ENCODE data around the gene MBOAT1. TPM values are rescaled to one million over a fixed set of nuclear protein-coding genes. Genes with fewer than 3 reads are reported as not detected.
"Not testable (repeated sequence)": the region's sequence is repeated elsewhere in the genome, so short reads cannot be mapped to it uniquely, and the experiment has no call there.

Gene MBOAT1
- polyA plus RNA-seq, 3 donors: 6.8 to 59.1 (median 8.1) TPM

- H3K79me2 ChIP-seq (ENCODE audit: insufficient read depth, low read length): peaks cover 5% of the 10 kb centered on the region
- H3K4me3 Mint-ChIP-seq: no peak overlapping the region
- peaks cover 7% of the 10 kb centered on the region for H3K4me1 Mint-ChIP-seq
- H3K4me2 ChIP-seq (replicated peaks; ENCODE audit: extremely low read depth, low read length, poor library complexity, severe bottlenecking): no peak overlapping the region
- no peak overlapping the region for H2AFZ ChIP-seq (ENCODE audit: insufficient read depth, low read depth, low read length, poor library complexity, severe bottlenecking)
- intact Hi-C loops (cut with micrococcal nuclease): no loop called here
- H3K27me3 Mint-ChIP-seq (ENCODE audit: low read depth in 3 of 3): no peaks in the 10 kb centered on the region
- H3K36me3 ChIP-seq (replicated peaks in 1 of 2; ENCODE audit: control insufficient read depth in 1 of 2, insufficient read depth in 2 of 2, low read length in 2 of 2): peaks cover 36 to 75% of the 10 kb centered on the region in 2 donors
- H3K9me3 Mint-ChIP-seq: peaks cover 0 to 8% (median 5%) of the 10 kb centered on the region in 7 donors
- no peak overlapping the region for H3K9ac ChIP-seq (ENCODE audit: insufficient read depth, low read length, poor library complexity, severe bottlenecking)
- H3K4me1 ChIP-seq (ENCODE audit: control insufficient read depth in 1 of 2, insufficient read depth in 2 of 2, low read length in 2 of 2): peaks cover 7% of the 10 kb centered on the region in 2 donors
- H3K27ac ChIP-seq (ENCODE audit: low read depth in 1 of 2, low read length in 2 of 2): peak overlapping the region in 1 of 2 donors; percentile 4
- no peak overlapping the region for H3K4me3 ChIP-seq (replicated peaks in 1 of 3; ENCODE audit: low read depth in 2 of 3, low read length in 3 of 3)
- no peaks in the 10 kb centered on the region for H3K9me3 ChIP-seq (replicated peaks in 1 of 2; ENCODE audit: control insufficient read depth in 1 of 2, insufficient read depth in 1 of 2, low read length in 2 of 2)
- peak in 2 of 3 donors; percentile 15 to 22 for DNase-seq
- peaks cover 4% of the 10 kb centered on the region for H4K20me1 ChIP-seq (ENCODE audit: insufficient read depth, low read length)
- H3K27me3 ChIP-seq (ENCODE audit: control insufficient read depth in 2 of 2, insufficient read depth in 2 of 2, low read length in 2 of 2): no peaks in the 10 kb centered on the region
- H3K27ac Mint-ChIP-seq: peak overlapping the region in 5 of 7 donors; percentile 41 to 83 (median 58)
- H3K36me3 Mint-ChIP-seq: peaks cover 47 to 58% of the 10 kb centered on the region in 2 donors
- WGBS (ENCODE audit: insufficient coverage): 77% methylated on average over 2 of the region's 4 CpGs
- TF ChIP-seq CTCF (IDR thresholded peaks at IDR 0.05): no peak
These were observed 63.8 kb downstream of the MBOAT1 start for GRCh38 chr6:20148433-20148832.

- Mint-ChIP-seq H3K4me3 (no peak overlapping the region), H3K27ac (peak overlapping the region in 1 of 7 donors; percentile 67), H3K9me3 (peaks cover 0 to 8% (median 3%) of the 10 kb centered on the region in 7 donors), H3K4me1 (peaks cover 7% of the 10 kb centered on the region), H3K36me3 (peaks cover 55 to 64% of the 10 kb centered on the region in 2 donors), H3K27me3 (ENCODE audit: low read depth in 3 of 3) (no peaks in the 10 kb centered on the region)
- Histone ChIP-seq H3K9ac (ENCODE audit: insufficient read depth, low read length, poor library complexity, severe bottlenecking) (no peak overlapping the region), H3K4me2 (replicated peaks; ENCODE audit: extremely low read depth, low read length, poor library complexity, severe bottlenecking) (no peak overlapping the region), H3K4me1 (ENCODE audit: control insufficient read depth in 1 of 2, insufficient read depth in 2 of 2, low read length in 2 of 2) (peaks cover 7% of the 10 kb centered on the region in 2 donors), H4K20me1 (ENCODE audit: insufficient read depth, low read length) (no peaks in the 10 kb centered on the region), H2AFZ (ENCODE audit: insufficient read depth, low read depth, low read length, poor library complexity, severe bottlenecking) (no peak overlapping the region), H3K27me3 (ENCODE audit: control insufficient read depth in 2 of 2, insufficient read depth in 2 of 2, low read length in 2 of 2) (no peaks in the 10 kb centered on the region), H3K36me3 (replicated peaks in 1 of 2; ENCODE audit: control insufficient read depth in 1 of 2, insufficient read depth in 2 of 2, low read length in 2 of 2) (peaks cover 45 to 85% of the 10 kb centered on the region in 2 donors), H3K4me3 (replicated peaks in 1 of 3; ENCODE audit: low read depth in 2 of 3, low read length in 3 of 3) (no peak overlapping the region), H3K9me3 (replicated peaks in 1 of 2; ENCODE audit: control insufficient read depth in 1 of 2, insufficient read depth in 1 of 2, low read length in 2 of 2) (no peaks in the 10 kb centered on the region), H3K27ac (ENCODE audit: low read depth in 1 of 2, low read length in 2 of 2) (peak overlapping the region in 1 of 2 donors; percentile 17), H3K79me2 (ENCODE audit: insufficient read depth, low read length) (no peaks in the 10 kb centered on the region)
- no peak for TF ChIP-seq CTCF (IDR thresholded peaks at IDR 0.05)
- intact Hi-C loops (cut with micrococcal nuclease): no loop called here
- no CpG with 5 or more reads among the region's 4 CpGs for WGBS (ENCODE audit: insufficient coverage)
- no peak for DNase-seq
These were observed 64.8 kb downstream of the MBOAT1 start for GRCh38 chr6:20147469-20147868.

- peak in 1 of 3 donors; percentile 39 for DNase-seq
- H3K4me1 ChIP-seq (ENCODE audit: control insufficient read depth in 1 of 2, insufficient read depth in 2 of 2, low read length in 2 of 2); H3K4me3 Mint-ChIP-seq; H3K27me3 ChIP-seq (ENCODE audit: control insufficient read depth in 2 of 2, insufficient read depth in 2 of 2, low read length in 2 of 2); intact Hi-C loops (cut with micrococcal nuclease); H3K27ac ChIP-seq (ENCODE audit: low read depth in 1 of 2, low read length in 2 of 2); H3K79me2 ChIP-seq (ENCODE audit: insufficient read depth, low read length); H3K9me3 ChIP-seq (replicated peaks in 1 of 2; ENCODE audit: control insufficient read depth in 1 of 2, insufficient read depth in 1 of 2, low read length in 2 of 2); H4K20me1 ChIP-seq (ENCODE audit: insufficient read depth, low read length); H3K4me2 ChIP-seq (replicated peaks; ENCODE audit: extremely low read depth, low read length, poor library complexity, severe bottlenecking); H2AFZ ChIP-seq (ENCODE audit: insufficient read depth, low read depth, low read length, poor library complexity, severe bottlenecking); H3K4me3 ChIP-seq (replicated peaks in 1 of 3; ENCODE audit: low read depth in 2 of 3, low read length in 3 of 3); H3K27me3 Mint-ChIP-seq (ENCODE audit: low read depth in 3 of 3); H3K9me3 Mint-ChIP-seq; H3K4me1 Mint-ChIP-seq; H3K9ac ChIP-seq (ENCODE audit: insufficient read depth, low read length, poor library complexity, severe bottlenecking): not testable (repeated sequence)
- WGBS (ENCODE audit: insufficient coverage): 100% methylated on average over 3 of the region's 6 CpGs
- H3K27ac Mint-ChIP-seq: peak overlapping the region in 3 of 7 donors; percentile 2 to 67 (median 11)
- H3K36me3 ChIP-seq (replicated peaks in 1 of 2; ENCODE audit: control insufficient read depth in 1 of 2, insufficient read depth in 2 of 2, low read length in 2 of 2): peaks cover 46 to 88% of the 10 kb centered on the region in 2 donors
- peaks cover 58 to 66% of the 10 kb centered on the region in 2 donors for H3K36me3 Mint-ChIP-seq
These were observed 65.4 kb downstream of the MBOAT1 start for GRCh38 chr6:20146831-20147230.
